H9 (cell line): ENCODE measurements around the gene CHD3. TPM values are rescaled to one million over a fixed set of nuclear protein-coding genes. Genes with fewer than 3 reads are reported as not detected.

Experiments
- DNase-seq: peaks from one replicate; pipeline ENCODE4 v3.0.0-alpha.2; 2017
- H2AFZ ChIP-seq: one replicate; pipeline ENCODE4 v1.6.1; 2013; ENCODE audit warnings: mild to moderate bottlenecking, low read length, control low read depth, moderate library complexity
- H2AK5ac ChIP-seq: 2 replicates; pipeline ENCODE4 v1.6.1; 2013; ENCODE audit warnings: low read length, control low read depth, mixed read lengths; ENCODE audit not compliant: insufficient read length
- H2BK120ac ChIP-seq: one replicate; pipeline ENCODE4 v1.6.1; 2013; ENCODE audit warnings: low read depth, mild to moderate bottlenecking, low read length, control low read depth, inconsistent platforms; ENCODE audit not compliant: poor library complexity, severe bottlenecking
- H2BK12ac ChIP-seq: 2 replicates; pipeline ENCODE4 v1.6.1; 2013; ENCODE audit warnings: low read length, control low read depth, mixed read lengths, low read depth; ENCODE audit not compliant: insufficient read length
- H2BK15ac ChIP-seq: 2 replicates; pipeline ENCODE4 v1.6.1; 2013; ENCODE audit warnings: low read depth, low read length, control low read depth
- H2BK20ac ChIP-seq: one replicate; pipeline ENCODE4 v1.6.1; 2013; ENCODE audit warnings: low read depth, mild to moderate bottlenecking, low read length, control low read depth, inconsistent platforms; ENCODE audit not compliant: poor library complexity, severe bottlenecking
- H2BK5ac ChIP-seq: 2 replicates; pipeline ENCODE4 v1.6.1; 2013; ENCODE audit warnings: low read length, control low read depth, mixed read lengths; ENCODE audit not compliant: insufficient read length
- H3K14ac ChIP-seq: 2 replicates; pipeline ENCODE4 v1.6.1; 2013; ENCODE audit warnings: low read length, control low read depth; ENCODE audit not compliant: insufficient read depth
- H3K18ac ChIP-seq: 2 replicates; pipeline ENCODE4 v1.6.1; 2013; ENCODE audit warnings: low read depth, mild to moderate bottlenecking, mixed read lengths, low read length, control low read depth; ENCODE audit not compliant: insufficient read length
- H3K23ac ChIP-seq: 2 replicates; pipeline ENCODE4 v1.6.1; 2013; ENCODE audit warnings: low read length, control low read depth, mixed read lengths, low read depth; ENCODE audit not compliant: insufficient read length
- H3K23me2 ChIP-seq: 2 replicates; pipeline ENCODE4 v1.6.1; 2013; ENCODE audit warnings: low read depth, mild to moderate bottlenecking, mixed read lengths, low read length, control low read depth; ENCODE audit not compliant: insufficient read length, poor library complexity, severe bottlenecking
- H3K27ac ChIP-seq: 2 replicates; pipeline ENCODE4 v1.5.1; 2013; ENCODE audit warnings: low read length, control low read depth, mixed read lengths, low read depth; ENCODE audit not compliant: insufficient read length
- H3K27me3 ChIP-seq: 2 replicates; pipeline ENCODE4 v1.6.1; 2013; ENCODE audit warnings: low read length, control low read depth, inconsistent platforms; ENCODE audit not compliant: insufficient read depth
- H3K4ac ChIP-seq: 2 replicates; pipeline ENCODE4 v1.6.1; 2013; ENCODE audit warnings: low read depth, mild to moderate bottlenecking, control low read depth, inconsistent platforms, low read length, moderate library complexity
- H3K4me1 ChIP-seq: 2 replicates; pipeline ENCODE4 v1.6.1; 2013; ENCODE audit warnings: low read length, control low read depth, inconsistent platforms; ENCODE audit not compliant: insufficient read depth
- H3K4me2 ChIP-seq: 2 replicates; pipeline ENCODE4 v1.6.1; 2013; ENCODE audit warnings: low read length, control low read depth, mixed read lengths; ENCODE audit not compliant: insufficient read length, insufficient read depth
- H3K56ac ChIP-seq: 2 replicates; pipeline ENCODE4 v1.6.1; 2013; ENCODE audit warnings: low read depth, mild to moderate bottlenecking, mixed read lengths, low read length, control low read depth; ENCODE audit not compliant: insufficient read length
- H3K79me1 ChIP-seq: 2 replicates; pipeline ENCODE4 v1.6.1; 2013; ENCODE audit warnings: low read depth, mild to moderate bottlenecking, moderate library complexity, low read length, control low read depth, inconsistent platforms; ENCODE audit not compliant: insufficient read depth, poor library complexity, severe bottlenecking
- H3K79me2 ChIP-seq: 2 replicates; pipeline ENCODE4 v1.6.1; 2013; ENCODE audit warnings: low read length, control low read depth, inconsistent platforms; ENCODE audit not compliant: insufficient read depth
- H3K9ac ChIP-seq: 2 replicates; pipeline ENCODE4 v1.6.1; 2013; ENCODE audit warnings: low read length, control low read depth, mixed read lengths; ENCODE audit not compliant: insufficient read length; ENCODE audit errors: extremely low read depth
- H3K9me3 ChIP-seq: one replicate; pipeline ENCODE4 v1.6.1; 2013; ENCODE audit warnings: low read depth, low read length, inconsistent platforms; ENCODE audit not compliant: control insufficient read depth
- H3T11ph ChIP-seq: one replicate; pipeline ENCODE4 v1.6.1; 2013; ENCODE audit warnings: mild to moderate bottlenecking, low read length, control low read depth, inconsistent platforms
- H4K20me1 ChIP-seq: one replicate; pipeline ENCODE4 v1.6.1; 2013; ENCODE audit not compliant: control insufficient read depth, insufficient read length, insufficient read depth
- H4K5ac ChIP-seq: 2 replicates; pipeline ENCODE4 v1.6.1; 2013; ENCODE audit warnings: low read depth, mild to moderate bottlenecking, mixed read lengths, low read length, control low read depth; ENCODE audit not compliant: insufficient read length
- H4K8ac ChIP-seq: replicated peaks from 2 replicates; pipeline ENCODE4 v1.6.1; 2013; ENCODE audit warnings: low read length, control low read depth, mixed read lengths, low read depth; ENCODE audit not compliant: insufficient read length
- H4K91ac ChIP-seq: 2 replicates; pipeline ENCODE4 v1.6.1; 2013; ENCODE audit warnings: low read depth, mild to moderate bottlenecking, moderate library complexity, mixed read lengths, low read length, control low read depth; ENCODE audit not compliant: insufficient read length
- H3K27ac Mint-ChIP-seq, 3 experiments: 2 replicates in 2 of 3; 3 replicates in 1 of 3; pipeline ENCODE4 v1.8.0; 2020 to 2021; ENCODE audit warnings: mixed read lengths in 3 of 3, mild to moderate bottlenecking in 1 of 3, moderate library complexity in 1 of 3
- H3K27me3 Mint-ChIP-seq: 2 replicates; pipeline ENCODE4 v1.8.0; 2021; ENCODE audit warnings: low read depth, mild to moderate bottlenecking, moderate library complexity, mixed read lengths
- H3K36me3 Mint-ChIP-seq, 3 experiments: 2 replicates in 2 of 3; 3 replicates in 1 of 3; pipeline ENCODE4 v1.8.0; 2020 to 2021; ENCODE audit warnings: low read depth in 3 of 3, mixed read lengths in 3 of 3; ENCODE audit not compliant: insufficient read depth in 1 of 3
- H3K4me1 Mint-ChIP-seq, 2 experiments: 2 replicates each; pipeline ENCODE4 v1.8.0; 2020; ENCODE audit warnings: mixed read lengths in 2 of 2
- H3K4me3 Mint-ChIP-seq, 2 experiments: 2 replicates in 1 of 2; 3 replicates in 1 of 2; pipeline ENCODE4 v1.8.0; 2020 to 2021; ENCODE audit warnings: mild to moderate bottlenecking in 2 of 2, mixed read lengths in 2 of 2, moderate library complexity in 1 of 2
- H3K9me3 Mint-ChIP-seq, 2 experiments: 2 replicates in 1 of 2; 3 replicates in 1 of 2; pipeline ENCODE4 v1.8.0; 2020; ENCODE audit warnings: mild to moderate bottlenecking in 2 of 2, mixed read lengths in 2 of 2, moderate library complexity in 1 of 2
- WGBS: extraction: QIAGEN DNeasy Blood & Tissue Kit; methylation state at CpG from one replicate; pipeline ENCODE4 v1.1.7; 2013; ENCODE audit warnings: missing lambda C conversion rate, low lambda C conversion rate, mixed read lengths; ENCODE audit not compliant: insufficient read length; ENCODE audit errors: extremely low coverage; 5-methylcytosine and 5-hydroxymethylcytosine counted together
- total RNA-seq: library from RNA; stranded (reverse); gene quantifications from 2 replicates; pipeline ENCODE4 v1.2.1, GENCODE V29; 2021
- TF ChIP-seq, protein P1 (sequence below): fragments of 200-600 bp; sonication (generic); conservative IDR thresholded peaks from 3 replicates; pipeline ENCODE4 v1.8.0; 2021; ENCODE audit warnings: antibody characterized with exemption, mild to moderate bottlenecking

Gene CHD3
- total RNA-seq, 1 experiment from 2014 or later = 33.2 TPM

DNA sequence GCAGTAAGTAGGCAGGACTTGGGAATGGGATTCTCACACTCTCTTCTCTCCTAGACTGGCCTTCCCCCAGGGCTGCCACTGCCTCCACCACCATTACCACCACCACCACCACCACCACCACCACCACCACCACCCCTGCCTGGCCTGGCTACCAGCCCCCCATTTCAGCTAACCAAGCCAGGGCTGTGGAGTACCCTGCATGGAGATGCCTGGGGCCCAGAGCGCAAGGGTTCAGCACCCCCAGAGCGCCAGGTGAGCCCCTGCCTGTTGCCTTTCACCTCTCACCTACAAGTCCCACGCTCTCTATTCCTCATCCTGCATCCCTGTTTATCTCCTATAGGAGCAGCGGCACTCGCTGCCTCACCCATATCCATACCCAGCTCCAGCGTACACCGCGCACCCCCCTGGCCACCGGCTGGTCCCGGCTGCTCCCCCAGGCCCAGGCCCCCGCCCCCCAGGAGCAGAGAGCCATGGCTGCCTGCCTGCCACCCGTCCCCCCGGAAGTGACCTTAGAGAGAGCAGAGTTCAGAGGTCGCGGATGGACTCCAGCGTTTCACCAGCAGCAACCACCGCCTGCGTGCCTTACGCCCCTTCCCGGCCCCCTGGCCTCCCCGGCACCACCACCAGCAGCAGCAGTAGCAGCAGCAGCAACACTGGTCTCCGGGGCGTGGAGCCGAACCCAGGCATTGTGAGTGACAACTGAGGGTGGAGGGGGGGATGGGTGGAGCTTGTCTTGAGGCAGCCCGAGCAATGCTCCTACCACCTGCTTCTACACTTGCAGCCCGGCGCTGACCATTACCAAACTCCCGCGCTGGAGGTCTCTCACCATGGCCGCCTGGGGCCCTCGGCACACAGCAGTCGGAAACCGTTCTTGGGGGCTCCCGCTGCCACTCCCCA is 41.6 kb upstream of the CHD3 start:
- Histone ChIP-seq H2BK12ac (no peak overlapping the region), H3T11ph (no peak overlapping the region), H2BK120ac (no peak overlapping the region), H2AFZ (no peak overlapping the region), H2BK15ac (no peak overlapping the region), H4K8ac (no peak overlapping the region), H3K4me1 (no peaks in the 10 kb centered on the region), H3K56ac (no peak overlapping the region), H3K27ac (no peak overlapping the region), H3K79me2 (no peaks in the 10 kb centered on the region), H3K79me1 (no peaks in the 10 kb centered on the region), H2AK5ac (no peak overlapping the region), H2BK20ac (no peak overlapping the region), H4K5ac (no peak overlapping the region), H3K9ac (no peak overlapping the region), H3K23ac (no peak overlapping the region), H3K14ac (no peak overlapping the region), H3K27me3 (peaks cover 1% of the 10 kb centered on the region; the same call in 1 of the 2 replicates), H4K91ac (no peak overlapping the region), H3K23me2 (peaks cover 32% of the 10 kb centered on the region), H2BK5ac (no peak overlapping the region), H3K18ac (no peak overlapping the region), H3K4me2 (no peak overlapping the region), H3K4ac (no peak overlapping the region), H4K20me1 (no peaks in the 10 kb centered on the region), H3K9me3 (no peaks in the 10 kb centered on the region)
- peaks cover 7% of the 10 kb centered on the region for H3K27me3 Mint-ChIP-seq
- H3K4me3 Mint-ChIP-seq = no peak overlapping the region
- TF ChIP-seq, protein P1, sequence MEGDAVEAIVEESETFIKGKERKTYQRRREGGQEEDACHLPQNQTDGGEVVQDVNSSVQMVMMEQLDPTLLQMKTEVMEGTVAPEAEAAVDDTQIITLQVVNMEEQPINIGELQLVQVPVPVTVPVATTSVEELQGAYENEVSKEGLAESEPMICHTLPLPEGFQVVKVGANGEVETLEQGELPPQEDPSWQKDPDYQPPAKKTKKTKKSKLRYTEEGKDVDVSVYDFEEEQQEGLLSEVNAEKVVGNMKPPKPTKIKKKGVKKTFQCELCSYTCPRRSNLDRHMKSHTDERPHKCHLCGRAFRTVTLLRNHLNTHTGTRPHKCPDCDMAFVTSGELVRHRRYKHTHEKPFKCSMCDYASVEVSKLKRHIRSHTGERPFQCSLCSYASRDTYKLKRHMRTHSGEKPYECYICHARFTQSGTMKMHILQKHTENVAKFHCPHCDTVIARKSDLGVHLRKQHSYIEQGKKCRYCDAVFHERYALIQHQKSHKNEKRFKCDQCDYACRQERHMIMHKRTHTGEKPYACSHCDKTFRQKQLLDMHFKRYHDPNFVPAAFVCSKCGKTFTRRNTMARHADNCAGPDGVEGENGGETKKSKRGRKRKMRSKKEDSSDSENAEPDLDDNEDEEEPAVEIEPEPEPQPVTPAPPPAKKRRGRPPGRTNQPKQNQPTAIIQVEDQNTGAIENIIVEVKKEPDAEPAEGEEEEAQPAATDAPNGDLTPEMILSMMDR = no peak
- peaks cover 2 to 35% (median 31%) of the 10 kb centered on the region in 3 experiments; a peak in 6 of 7 replicates for H3K36me3 Mint-ChIP-seq
- no CpG with 5 or more reads among the region's 34 CpGs for WGBS
- DNase-seq = peak; percentile 41
- H3K27ac Mint-ChIP-seq = no peak overlapping the region
- H3K9me3 Mint-ChIP-seq = no peaks in the 10 kb centered on the region; a peak in 1 of 5 replicates
- peaks cover 11 to 27% of the 10 kb centered on the region in 2 experiments for H3K4me1 Mint-ChIP-seq
